Measurements from ENCODE around the gene COL18A1.

COL18A1 gene

DNA sequence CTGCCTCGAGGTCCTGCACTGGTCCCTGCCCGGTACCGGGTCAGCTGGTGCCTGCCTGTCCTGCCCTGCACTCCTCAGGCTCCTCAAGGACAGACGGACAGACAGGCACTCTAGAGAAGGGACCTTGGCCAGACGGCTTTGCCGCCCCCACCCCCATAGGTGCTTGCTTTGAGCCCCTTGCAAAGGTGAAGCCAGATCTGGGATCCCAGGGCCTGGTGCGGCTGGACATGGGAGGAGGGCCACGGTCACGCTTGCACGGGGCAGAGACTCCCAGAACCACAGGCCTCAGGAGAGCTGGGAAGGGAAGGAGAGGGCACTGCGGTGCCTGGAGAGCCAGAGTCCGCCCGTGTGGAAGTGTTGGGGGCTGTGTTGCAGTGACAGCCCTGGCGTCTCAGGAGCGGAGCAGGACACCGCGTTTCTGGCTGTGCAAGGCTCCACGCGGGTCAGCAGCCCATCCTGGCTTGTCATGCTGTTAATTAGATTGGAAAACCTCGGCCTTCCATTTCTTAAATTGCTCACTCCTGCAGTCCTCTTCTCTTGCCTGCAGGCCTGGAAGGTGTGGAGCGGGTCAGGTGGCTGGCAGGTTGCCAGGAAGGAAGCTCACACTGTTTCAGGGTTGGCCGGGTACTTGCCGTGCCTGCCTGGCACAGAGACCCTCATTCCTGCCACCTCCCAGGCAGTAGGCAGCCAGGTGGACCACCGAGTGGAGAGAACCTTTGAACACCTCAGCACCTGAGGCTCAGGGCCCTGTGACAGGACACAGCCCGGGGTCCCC is 16.3 kb downstream of the COL18A1 start:
- TF ChIP-seq, protein P1, sequence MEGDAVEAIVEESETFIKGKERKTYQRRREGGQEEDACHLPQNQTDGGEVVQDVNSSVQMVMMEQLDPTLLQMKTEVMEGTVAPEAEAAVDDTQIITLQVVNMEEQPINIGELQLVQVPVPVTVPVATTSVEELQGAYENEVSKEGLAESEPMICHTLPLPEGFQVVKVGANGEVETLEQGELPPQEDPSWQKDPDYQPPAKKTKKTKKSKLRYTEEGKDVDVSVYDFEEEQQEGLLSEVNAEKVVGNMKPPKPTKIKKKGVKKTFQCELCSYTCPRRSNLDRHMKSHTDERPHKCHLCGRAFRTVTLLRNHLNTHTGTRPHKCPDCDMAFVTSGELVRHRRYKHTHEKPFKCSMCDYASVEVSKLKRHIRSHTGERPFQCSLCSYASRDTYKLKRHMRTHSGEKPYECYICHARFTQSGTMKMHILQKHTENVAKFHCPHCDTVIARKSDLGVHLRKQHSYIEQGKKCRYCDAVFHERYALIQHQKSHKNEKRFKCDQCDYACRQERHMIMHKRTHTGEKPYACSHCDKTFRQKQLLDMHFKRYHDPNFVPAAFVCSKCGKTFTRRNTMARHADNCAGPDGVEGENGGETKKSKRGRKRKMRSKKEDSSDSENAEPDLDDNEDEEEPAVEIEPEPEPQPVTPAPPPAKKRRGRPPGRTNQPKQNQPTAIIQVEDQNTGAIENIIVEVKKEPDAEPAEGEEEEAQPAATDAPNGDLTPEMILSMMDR (IDR thresholded peaks at IDR 0.05; ENCODE audit: insufficient read depth, low read length, missing control alignments) = no peak
- DNase-seq (ENCODE audit: low read depth, low spot score) = no peak
- ChIA-PET POLR2A (no interaction called here), CTCF (interaction anchor here (1.0 to 1.7 kb wide), 5 partner anchors 14 to 129 kb away, joined by 3 to 5 read pairs (median 5); no protein-coding TSS in a partner anchor)
- no peak overlapping the region for H3K4me3 ChIP-seq (ENCODE audit: low read depth, low read length)

DNA sequence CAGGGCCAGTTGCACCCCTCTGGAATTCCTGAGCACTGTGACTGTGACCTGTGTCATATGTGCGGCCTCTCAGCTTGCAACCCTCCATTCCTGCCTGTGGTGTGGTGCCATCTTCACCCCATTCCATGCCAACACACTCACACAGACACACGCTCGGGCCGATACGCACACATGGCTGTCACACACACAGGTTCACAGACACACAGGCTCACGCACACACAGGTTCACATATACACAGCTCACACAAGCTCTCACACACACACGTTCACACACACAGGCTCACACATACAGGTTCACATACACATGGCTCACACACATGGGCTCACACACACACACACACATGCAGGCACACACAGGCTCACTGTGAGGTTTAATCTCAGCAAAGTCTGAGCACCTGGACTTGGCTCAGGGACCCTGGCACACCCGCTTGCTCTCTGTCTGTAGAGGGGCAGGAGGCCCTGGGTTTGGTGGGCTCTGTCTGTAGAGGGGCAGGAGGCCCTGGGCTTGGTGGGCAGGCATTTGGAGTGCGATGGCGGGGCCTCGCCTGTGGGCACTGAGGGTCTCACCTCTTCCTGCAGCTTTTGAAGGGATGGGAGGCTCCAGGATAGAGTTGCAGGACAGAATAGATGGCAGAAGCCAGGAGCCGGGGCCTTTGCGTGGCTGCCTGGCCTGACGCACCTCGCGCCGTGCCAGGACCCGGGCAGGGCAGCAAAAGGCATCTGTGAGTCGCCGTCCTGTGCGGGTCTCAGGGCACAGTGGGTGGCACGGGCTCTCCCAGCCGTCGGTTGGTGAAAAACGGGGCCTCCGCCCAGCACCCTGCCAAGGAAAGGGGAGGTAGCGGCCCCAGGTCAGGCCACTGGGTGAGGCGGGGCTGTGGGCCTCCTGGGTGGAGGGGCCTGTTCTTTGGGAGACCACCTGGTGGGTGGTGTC is 17.1 kb downstream of the COL18A1 start:
- H3K4me3 ChIP-seq (ENCODE audit: low read depth, low read length) = no peak overlapping the region
- DNase-seq (ENCODE audit: low read depth, low spot score) = no peak
- POLR2A ChIA-PET = no interaction called here
- CTCF ChIA-PET = interaction anchor here (1.1 to 1.6 kb wide), 4 partner anchors 15 to 285 kb away, joined by 3 to 5 read pairs (median 4); no protein-coding TSS in a partner anchor
- TF ChIP-seq, protein P1 (IDR thresholded peaks at IDR 0.05; ENCODE audit: insufficient read depth, low read length, missing control alignments) = no peak

DNA sequence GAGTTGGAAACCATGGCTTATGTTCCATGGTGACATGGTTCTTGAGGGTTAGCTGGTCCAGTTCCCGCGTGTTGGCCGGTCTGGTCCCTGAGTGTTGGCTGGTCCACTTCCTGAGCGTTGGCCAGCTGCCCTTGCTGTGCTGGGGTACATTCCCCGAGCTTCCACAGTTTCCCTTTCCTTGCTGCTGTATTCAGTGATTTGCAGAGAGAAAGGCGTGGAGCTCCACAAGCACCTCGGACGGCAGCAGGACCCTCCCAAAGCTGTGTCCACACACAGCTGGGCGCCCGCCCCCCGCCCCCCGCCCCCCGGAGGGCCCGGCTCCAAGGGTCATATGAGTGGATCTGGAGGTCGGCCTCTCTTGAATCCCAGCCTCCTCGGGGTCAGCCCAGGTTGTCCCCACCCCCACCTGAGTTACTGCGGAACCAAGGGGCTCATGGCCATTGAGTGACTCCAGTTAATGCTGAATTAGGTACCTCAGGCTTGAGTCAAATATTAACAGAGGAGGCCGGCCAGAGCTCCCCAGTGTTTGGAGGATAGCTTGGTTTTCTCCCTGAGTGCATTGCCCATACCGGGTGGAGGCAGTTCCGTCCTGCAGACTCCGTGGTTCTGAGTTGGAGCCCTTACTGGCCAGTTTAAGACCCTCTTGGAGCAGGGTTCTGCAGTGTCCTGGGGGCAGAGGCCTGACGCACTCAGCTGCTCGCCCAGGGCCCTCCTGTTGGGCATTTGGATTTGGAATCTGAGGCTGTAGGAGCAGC is 18.4 kb downstream of the COL18A1 start:
- POLR2A ChIA-PET = no interaction called here
- TF ChIP-seq, protein P1 (IDR thresholded peaks at IDR 0.05; ENCODE audit: insufficient read depth, low read length, missing control alignments) = no peak
- H3K4me3 ChIP-seq (ENCODE audit: low read depth, low read length) = no peak overlapping the region
- no peak for DNase-seq (ENCODE audit: low read depth, low spot score)
- CTCF ChIA-PET = interaction anchor here (0.8 to 2.2 kb wide), 4 partner anchors 17 to 286 kb away, joined by 3 to 6 read pairs (median 3); no protein-coding TSS in a partner anchor

DNA sequence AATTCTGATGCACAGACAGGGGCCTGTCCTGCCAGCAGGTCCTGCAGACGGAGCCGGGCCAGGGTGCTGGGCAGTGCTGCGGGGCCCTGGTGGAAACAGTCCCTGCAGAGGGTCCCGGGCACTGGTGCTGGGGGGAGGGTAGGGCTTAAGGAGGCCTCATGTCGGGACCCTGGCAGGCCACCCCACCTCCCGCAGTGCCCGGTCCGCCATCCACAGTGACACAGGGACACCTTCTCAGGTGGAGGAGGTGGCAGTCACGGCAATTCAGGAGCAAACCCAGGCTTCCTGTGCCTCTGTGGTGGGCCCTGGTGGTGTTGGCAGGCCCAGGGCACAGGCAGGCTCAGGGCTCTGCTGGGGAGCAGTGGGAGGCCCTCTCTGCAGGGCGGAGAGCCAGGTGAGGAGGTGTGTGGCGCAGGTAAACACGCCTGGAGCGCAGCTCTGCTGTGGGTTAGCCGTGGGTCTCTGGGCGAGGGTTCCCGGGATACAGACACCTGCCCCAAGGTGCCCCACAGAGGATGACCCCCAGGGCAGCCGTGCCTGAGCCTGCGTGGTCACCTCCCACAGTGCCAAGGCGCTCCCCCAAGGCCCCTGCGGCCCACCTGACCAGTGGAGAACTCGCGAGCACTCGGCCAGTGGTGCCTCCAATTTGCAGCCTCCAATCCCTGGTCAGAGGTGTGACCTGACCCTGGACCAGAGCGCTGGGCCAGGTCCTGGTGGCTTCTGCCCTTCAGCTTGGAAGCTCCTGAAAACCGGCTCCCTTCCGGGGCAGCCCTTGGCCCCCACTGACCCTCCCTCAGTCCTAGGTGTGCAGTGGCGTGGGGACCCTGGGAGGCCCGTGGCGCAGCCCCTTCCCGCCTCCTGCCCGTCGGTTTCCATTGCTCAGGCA is 19.2 kb downstream of the COL18A1 start:
- ChIA-PET CTCF (interaction anchor here (0.8 to 2.2 kb wide), 2 partner anchors 36 to 286 kb away, joined by 3 to 6 read pairs; no protein-coding TSS in a partner anchor), POLR2A (no interaction called here)
- no peak overlapping the region for H3K4me3 ChIP-seq (ENCODE audit: low read depth, low read length)
- TF ChIP-seq, protein P1 (IDR thresholded peaks at IDR 0.05; ENCODE audit: insufficient read depth, low read length, missing control alignments) = no peak
- DNase-seq (ENCODE audit: low read depth, low spot score) = no peak

DNA sequence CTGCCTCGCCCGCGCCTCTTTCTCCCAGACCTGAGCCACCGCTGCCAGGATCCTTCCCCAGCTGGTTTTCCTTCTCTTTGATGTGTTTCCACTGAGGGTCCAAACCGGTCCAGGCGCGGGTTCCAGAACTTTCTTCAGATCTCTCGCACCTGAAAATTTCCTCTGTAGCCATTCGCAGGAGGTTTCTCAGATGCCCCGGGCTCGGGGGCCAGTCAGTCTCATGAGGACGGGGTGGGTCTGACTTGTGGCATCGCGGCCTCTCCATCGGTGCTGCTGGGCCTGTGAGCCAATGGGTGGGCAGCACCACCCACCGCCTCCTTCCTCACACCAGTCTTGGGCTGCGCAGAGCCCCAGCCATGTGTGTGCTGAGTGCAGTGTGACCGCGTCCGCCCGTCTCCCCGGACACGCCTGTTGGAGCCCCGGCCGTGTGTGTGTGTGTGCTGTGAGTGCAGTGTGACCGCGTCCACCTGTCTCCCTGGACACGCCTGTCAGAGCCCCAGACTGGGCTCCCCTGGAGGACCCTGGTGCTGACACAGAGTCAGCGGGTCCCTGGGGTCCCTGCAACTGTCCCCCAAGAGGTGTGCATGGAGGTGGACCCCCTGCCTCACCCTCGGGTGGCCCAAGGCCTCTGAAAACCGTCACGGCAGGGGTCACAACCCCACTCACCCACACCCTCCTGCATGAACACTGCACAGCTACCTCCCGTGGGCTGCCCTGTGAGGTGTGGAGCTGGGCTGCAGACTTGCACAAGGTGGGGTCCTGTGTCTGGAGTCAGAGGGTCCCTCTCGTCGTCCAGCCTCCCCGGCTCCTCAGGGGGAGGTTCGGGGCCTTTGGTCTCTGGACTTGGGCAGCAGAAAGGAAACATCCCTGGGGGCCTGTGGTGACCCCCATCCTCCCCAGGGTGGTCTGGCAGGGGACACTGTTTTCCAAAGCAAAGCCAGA is 20.2 kb downstream of the COL18A1 start:
- no peak for DNase-seq (ENCODE audit: low read depth, low spot score)
- ChIA-PET POLR2A (no interaction called here), CTCF (interaction anchor here (2.2 kb wide), 1 partner anchor 37 kb away, joined by 6 read pairs; no protein-coding TSS in a partner anchor)
- TF ChIP-seq, protein P1 (IDR thresholded peaks at IDR 0.05; ENCODE audit: insufficient read depth, low read length, missing control alignments) = no peak
- H3K4me3 ChIP-seq (ENCODE audit: low read depth, low read length) = no peak overlapping the region

Data from AG04449 (cell line).